Esophagus muscularis mucosa (tissue), 4 donors: ENCODE data around the gene CAMK2N1.

Source experiments
- CTCF ChIP-seq, 3 experiments: fragments of 200-600 bp in 2 of 3; fragments of 450-650 bp in 1 of 3; sonication (generic) in 2 of 3; IDR thresholded peaks; one replicate each; pipeline ENCODE4 v1.5.1; 2017 to 2019; ENCODE audit warnings: antibody characterized with exemption in 3 of 3, mild to moderate bottlenecking in 2 of 3, moderate library complexity in 1 of 3
- EP300 ChIP-seq: sonication (generic); formaldehyde crosslinking; IDR thresholded peaks from one replicate; pipeline ENCODE4 v1.6.1; 2017; ENCODE audit warnings: antibody characterized with exemption
- POLR2A ChIP-seq: fragments of 450-650 bp; IDR thresholded peaks from one replicate; pipeline ENCODE4 v1.6.1; 2017; ENCODE audit warnings: antibody characterized with exemption, moderate library complexity, mild to moderate bottlenecking, low read depth

GRCh38 chr1:20458717-20459116 lies 27.3 kb downstream of the CAMK2N1 start:
- TF ChIP-seq CTCF (IDR thresholded peaks at IDR 0.05) (no peak), EP300 (no peak), POLR2A (no peak)
